Right forelimb (tissue), 1 donor: ENCODE data around the gene PTPRD.
"Not testable (repeated sequence)": the region's sequence is repeated elsewhere in the genome, so short reads cannot be mapped to it uniquely, and the experiment has no call there.

Experiments
- DNase-seq: peaks from one replicate; pipeline ENCODE4 v3.0.0-alpha.2; 2018

Gene PTPRD

GRCh38 chr9:9949978-9950377 lies 662.8 kb downstream of the PTPRD start:
- no peak for DNase-seq

DNA sequence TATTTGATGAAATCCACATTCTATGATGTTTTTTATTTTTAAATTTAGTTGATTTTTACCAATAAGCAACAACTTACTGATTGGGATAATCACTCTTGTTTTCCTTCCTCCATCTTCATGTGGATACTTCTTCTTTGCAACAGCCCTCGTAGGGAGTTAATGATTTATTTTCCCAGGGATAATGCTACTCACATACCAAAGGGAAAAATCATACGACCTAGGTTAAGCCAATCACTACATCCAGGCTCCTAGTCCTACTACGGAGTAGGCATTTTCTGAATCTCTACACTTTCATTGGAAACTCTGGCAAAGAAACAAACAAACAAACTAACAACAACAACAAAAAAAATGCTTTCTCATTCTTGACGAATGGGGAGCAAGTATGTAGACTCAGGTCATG lies 663.4 kb downstream of the PTPRD start:
- DNase-seq: no peak

DNA sequence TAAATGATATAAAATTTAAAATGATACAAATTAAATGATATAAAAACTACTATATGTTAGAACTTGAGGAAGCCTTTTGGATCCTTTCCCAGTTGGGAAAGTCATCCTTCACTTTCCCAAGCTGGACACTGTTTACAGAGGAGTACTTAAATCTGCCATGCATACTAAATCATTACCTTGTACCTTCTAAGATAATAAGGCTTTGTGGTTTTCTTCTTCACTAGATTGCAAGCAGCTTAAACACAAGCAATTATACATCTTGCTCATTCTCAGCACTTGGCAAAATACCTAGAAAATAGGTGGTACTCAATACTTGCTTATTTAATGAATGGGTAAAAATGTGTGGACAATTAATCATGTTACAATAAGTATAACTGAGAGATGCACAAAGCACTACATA lies 666.8 kb downstream of the PTPRD start:
- DNase-seq: no peak

DNA sequence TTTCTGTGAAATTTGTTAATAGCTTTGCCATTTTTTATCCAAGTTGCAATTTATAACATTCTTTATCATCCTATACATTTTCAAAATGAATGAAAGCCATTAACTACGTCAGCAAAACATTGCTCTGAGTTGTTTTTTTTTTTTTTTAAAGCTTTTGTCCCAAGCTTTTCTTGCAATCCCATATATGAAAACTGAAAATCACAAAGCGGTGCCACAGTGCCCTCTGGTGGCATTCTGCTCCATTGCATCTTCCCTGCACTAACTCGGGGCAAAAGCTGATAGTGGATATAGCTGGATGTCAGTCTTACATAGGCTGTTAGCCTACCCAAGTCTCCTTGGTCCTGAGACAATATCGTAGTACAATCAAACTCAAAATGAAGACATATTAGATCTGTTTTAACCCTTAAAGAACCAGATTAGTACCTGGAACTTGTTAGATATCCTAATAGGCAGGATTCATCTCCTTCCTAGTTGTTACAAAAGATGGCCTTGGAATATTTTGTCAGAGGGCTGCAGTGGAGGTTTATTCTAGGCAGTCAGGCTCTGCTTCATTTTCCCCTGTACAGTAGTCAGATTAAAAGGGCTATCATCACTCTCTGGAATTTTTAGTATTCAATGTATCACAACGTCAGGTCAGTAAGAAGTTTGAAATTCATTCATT lies 669.9 kb downstream of the PTPRD start:
- peak; percentile 82 for DNase-seq

DNA sequence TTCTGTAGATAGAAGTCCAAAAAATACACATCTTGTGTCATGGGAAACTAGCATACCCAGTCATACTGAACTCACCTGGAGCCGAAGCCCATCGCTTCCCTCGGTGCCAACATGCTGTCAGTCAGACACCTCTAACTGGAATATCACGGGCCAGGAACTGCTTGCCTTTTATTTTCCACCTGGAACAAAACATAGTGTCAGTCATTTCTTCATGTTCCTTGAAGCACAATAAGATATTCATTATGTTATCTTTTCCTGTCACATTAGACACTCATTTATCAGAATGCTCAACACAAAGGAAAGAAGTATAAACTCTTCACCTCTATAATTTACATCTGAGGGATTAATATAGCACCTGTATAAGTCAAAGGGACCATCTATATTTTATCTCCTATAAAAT lies 674.4 kb downstream of the PTPRD start:
- DNase-seq: no peak

DNA sequence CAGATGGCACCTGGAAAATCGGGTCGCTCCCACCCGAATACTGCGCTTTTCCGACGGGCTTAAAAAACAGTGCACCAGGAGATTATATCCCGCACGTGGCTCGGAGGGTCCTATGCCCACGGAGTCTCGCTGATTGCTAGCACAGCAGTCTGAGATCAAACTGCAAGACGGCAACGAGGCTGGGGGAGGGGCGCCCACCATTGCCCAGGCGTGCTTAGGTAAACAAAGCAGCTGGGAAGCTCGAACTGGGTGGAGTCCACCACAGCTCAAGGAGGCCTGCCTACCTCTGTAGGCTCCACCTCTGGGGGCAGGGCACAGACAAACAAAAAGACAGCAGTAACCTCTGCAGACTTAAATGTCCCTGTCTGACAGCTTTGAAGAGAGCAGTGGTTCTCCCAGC lies 681.3 kb downstream of the PTPRD start:
- not testable (repeated sequence) for DNase-seq

DNA sequence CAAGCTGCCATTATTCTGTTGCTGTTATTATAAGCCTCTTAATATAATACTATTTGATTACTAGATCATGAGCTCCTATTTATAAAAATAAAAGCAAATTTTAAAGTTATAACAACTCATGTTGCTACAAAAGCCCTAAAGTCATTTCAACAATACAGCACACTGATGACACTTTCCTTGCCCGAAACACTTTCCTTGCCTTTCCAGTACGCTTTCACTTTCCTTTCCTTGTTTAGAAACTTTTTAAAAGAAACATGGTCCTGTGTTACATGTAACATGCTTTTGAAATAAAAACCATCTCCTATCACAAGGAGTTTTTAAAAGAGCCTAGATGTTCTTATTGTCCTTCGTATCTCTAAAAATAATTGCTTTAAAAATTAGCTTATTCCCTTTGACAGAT lies 688.4 kb downstream of the PTPRD start:
- DNase-seq: no peak

DNA sequence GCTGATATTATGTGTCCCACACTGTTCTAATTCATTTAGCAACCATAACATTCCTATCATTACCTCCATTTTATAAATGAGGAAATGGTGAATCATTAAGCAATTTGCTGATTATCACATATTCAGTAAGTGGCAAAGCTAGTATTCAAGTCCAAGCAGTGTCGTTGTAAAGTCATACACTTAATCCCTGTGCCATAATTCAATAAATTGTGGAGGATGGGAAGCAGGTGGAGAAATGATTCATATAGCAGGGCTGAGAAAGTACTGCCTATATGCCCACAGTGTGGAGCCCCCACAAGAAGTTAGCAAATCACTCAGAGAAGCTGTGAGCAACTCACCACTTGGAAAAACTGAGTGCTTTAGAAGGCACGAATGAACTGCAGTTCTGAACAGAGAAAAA lies 691.0 kb downstream of the PTPRD start:
- no peak for DNase-seq

DNA sequence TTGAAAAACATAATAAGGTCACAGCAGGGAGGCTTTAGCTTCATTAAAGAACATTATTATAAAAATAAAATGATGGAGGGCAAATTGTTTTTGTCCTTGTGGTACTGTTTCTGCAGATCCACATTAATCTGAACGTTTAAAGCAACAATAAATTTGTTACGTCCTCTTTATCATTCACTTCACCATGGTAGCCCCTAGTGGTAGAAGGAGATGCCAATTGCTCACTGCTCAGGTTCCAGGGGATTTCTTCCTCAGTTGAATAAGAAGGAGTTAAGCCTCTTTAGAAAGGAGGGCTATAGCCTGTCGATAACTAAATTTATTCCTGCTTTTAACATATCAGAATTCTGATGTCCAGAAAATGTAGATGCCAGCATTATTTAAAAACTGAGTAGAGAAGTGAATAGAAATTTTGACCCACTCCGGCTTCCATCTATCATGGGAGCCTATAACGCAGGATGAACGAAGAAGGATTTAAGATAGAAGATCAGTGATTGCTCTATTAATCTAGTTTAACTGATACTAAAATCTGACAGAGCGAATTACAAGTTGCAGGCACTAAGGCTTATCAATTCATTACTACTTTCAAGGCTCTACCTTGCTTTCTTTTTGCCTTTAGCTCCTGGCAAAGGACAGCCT lies 692.3 kb downstream of the PTPRD start:
- no peak for DNase-seq

GRCh38 chr9:9919174-9919775 lies 693.5 kb downstream of the PTPRD start:
- DNase-seq: no peak

- no peak for DNase-seq
Observed at GRCh38 chr9:9917400-9917799, 695.4 kb downstream of the PTPRD start.

DNA sequence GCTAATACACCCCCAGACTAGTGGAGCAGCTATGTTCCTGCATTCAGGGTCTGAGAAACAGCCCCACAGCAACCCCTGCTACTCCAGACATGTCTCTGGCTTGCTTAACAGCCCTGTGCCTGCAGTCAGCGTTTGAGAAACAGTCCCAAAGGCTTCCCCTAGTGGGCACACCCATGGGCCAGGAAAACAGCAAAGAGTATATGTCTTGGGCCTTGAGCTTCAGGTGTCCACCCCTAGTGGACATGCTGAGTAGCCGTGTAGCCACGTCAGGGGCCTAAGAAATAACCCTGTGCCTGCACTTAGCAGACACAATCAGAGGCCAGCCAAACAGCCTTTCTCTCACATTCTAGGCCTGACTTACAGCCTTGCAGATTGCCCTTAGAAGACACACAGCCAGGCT lies 698.6 kb downstream of the PTPRD start:
- DNase-seq: no peak

- DNase-seq: no peak
Observed at GRCh38 chr9:9913276-9913832, 699.4 kb downstream of the PTPRD start.

- DNase-seq: no peak
Observed at GRCh38 chr9:9912459-9912858, 700.3 kb downstream of the PTPRD start.

DNA sequence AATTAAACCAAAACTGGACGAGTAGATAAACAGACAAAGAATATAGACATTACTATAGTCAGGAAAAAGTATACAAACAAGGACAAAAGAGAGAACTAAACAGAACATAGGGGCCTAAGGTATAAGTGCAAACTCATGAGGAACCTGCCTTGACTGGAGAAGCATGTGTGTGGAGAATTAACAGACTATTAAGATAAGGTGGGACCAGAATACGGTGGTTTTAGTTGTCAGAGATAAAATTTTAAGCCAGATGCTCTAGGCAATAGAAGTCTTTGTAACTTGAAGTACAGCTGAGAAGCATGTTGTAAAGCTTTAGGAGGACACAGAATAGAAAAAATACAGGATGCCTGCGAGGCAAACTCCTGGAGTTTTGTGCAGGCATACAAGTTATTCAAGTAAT lies 707.1 kb downstream of the PTPRD start:
- DNase-seq: no peak

GRCh38 chr9:9904041-9904440 lies 708.8 kb downstream of the PTPRD start:
- DNase-seq: no peak

DNA sequence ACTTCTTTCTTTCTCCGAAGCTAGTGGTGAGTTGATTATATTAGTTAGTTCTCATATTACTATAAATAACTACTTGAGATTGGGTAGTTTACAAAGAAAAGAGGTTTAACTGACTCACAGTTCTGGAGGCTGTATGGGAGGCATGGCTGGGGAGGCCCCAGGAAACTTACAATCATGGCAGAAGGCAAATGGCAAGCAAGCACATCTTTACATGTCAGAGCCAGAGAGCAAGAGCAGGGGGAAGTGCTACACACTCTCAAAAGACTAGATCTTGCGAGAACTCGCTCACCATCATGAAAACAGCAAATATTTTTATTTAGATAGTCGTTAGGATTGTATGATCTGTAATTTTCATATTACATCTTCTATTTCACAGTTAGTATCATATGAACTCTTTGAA lies 711.2 kb downstream of the PTPRD start:
- no peak for DNase-seq

GRCh38 chr9:9893837-9894236 lies 719.0 kb downstream of the PTPRD start:
- DNase-seq: no peak

GRCh38 chr9:9892217-9892616 lies 720.6 kb downstream of the PTPRD start:
- no peak for DNase-seq

- no peak for DNase-seq
Observed at GRCh38 chr9:9881692-9882091, 731.1 kb downstream of the PTPRD start.

DNA sequence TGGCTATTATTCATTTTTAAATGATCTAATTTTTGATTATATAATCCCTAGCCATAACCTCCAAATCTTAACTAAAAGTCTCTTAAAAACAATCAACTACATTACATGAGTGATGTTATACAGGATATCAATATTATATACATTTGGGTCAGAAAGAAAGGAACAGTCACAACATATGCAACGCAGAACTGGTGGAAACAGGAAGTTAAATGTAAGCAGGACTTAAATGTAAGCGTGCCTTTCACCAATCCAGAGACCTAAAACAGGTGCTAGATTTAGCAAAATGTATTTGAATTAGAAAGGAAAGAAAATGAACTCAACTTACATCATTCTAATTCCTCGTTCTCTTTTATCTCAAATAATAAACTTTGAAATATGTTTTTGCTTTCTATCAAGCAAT lies 738.5 kb downstream of the PTPRD start:
- DNase-seq: no peak

DNA sequence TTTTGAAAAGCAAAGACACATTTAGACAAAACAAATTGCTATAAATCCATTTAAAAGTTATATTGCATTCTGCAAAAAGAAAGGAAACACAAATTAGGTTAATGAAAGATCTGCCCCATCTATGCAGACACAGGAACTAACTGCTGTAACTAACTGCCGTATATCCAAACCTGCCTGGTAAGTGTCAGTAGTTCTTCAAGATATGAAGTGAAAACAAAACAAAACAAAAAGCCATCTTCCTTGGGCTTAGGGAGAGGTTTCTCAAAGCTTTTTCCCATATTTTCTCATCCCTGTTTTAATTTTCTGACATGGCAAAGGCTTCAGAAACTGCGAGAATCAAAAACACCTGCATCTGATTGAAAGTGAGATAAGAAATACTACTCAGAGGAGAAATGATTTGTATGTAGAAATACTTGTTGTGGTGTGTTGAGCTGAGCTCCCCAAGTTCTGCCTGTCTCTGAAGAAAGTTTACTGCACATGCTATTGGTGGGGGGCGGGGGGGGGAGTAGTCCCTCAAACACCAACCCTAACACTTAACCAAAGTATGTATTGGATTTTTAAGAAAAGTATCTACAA lies 750.5 kb downstream of the PTPRD start:
- DNase-seq: no peak

- no peak for DNase-seq
Observed at GRCh38 chr9:9855177-9856078, 757.4 kb downstream of the PTPRD start.
